Panc1 (cell line): ENCODE results near the gene GALC. TPM values are rescaled to one million over a fixed set of nuclear protein-coding genes. Genes with fewer than 3 reads are reported as not detected.
"Not testable (repeated sequence)": the region's sequence is repeated elsewhere in the genome, so short reads cannot be mapped to it uniquely, and the experiment has no call there.

Experiments used
- ATAC-seq: fragments of 200-7000 bp; cut with Tn5 transposase; 2 replicates; pipeline ENCODE4 v1.9.1; 2020; ENCODE audit warnings: mild to moderate bottlenecking, moderate library complexity
- BruUV-seq: library from RNA; stranded (reverse); fragments of 400-500 nt; replicated peaks from 2 replicates; lab custom pipeline; 2021; lab: Mats Ljungman, UMichigan
- CTCF ChIA-PET: fragments of 300-600 bp; sonication (Branson Sonifier 250); formaldehyde crosslinking; loops from one replicate; lab custom pipeline; 2022; ENCODE audit warnings: antibody characterized with exemption; lab: Charles Lee
- POLR2A ChIA-PET: fragments of 300-600 bp; sonication (Branson Sonifier 250); formaldehyde crosslinking; loops from one replicate; lab custom pipeline; 2022; ENCODE audit warnings: antibody characterized with exemption; lab: Charles Lee
- DNase-seq: peaks from one replicate; pipeline ENCODE4 v3.0.0-alpha.2; 2010; ENCODE audit warnings: low read depth, low spot score
- H3K27ac ChIP-seq: 2 replicates; pipeline ENCODE4 v1.5.1; 2011; ENCODE audit warnings: mild to moderate bottlenecking, low read length, inconsistent platforms
- H3K27me3 ChIP-seq: fragments of 200-500 bp; sonication (Bioruptor generic); 2 replicates; pipeline ENCODE4 v1.6.0; 2014; ENCODE audit warnings: low read length, inconsistent platforms; ENCODE audit not compliant: control insufficient read depth, insufficient read depth
- H3K36me3 ChIP-seq: fragments of 200-500 bp; sonication (Bioruptor generic); 2 replicates; pipeline ENCODE4 v1.5.1; 2014; ENCODE audit warnings: inconsistent platforms, mild to moderate bottlenecking, low read length, moderate library complexity; ENCODE audit not compliant: control insufficient read depth, insufficient read depth
- H3K4me1 ChIP-seq: 2 replicates; pipeline ENCODE4 v1.5.1; 2011; ENCODE audit warnings: inconsistent platforms, mild to moderate bottlenecking, low read length, moderate library complexity; ENCODE audit not compliant: control insufficient read depth, insufficient read depth
- H3K4me3 ChIP-seq, 2 experiments: 2 replicates each; pipeline ENCODE4 v1.5.1; 2011 to 2012; ENCODE audit warnings: low read depth in 2 of 2, low read length in 2 of 2, mild to moderate bottlenecking in 2 of 2, inconsistent platforms in 1 of 2, moderate library complexity in 1 of 2
- H3K9me3 ChIP-seq: fragments of 200-500 bp; sonication (Bioruptor generic); 2 replicates; pipeline ENCODE4 v1.5.1; 2014; ENCODE audit warnings: low read depth, mild to moderate bottlenecking, inconsistent platforms, low read length, moderate library complexity; ENCODE audit not compliant: control insufficient read depth, insufficient read depth
- SIN3A ChIP-seq: IDR thresholded peaks from 2 replicates; pipeline ENCODE4 v1.6.1; 2012; ENCODE audit warnings: low read depth, mild to moderate bottlenecking, low read length, moderate library complexity, borderline replicate concordance; ENCODE audit not compliant: insufficient read depth
- TCF7L2 ChIP-seq: IDR thresholded peaks from 2 replicates; pipeline ENCODE4 v1.6.1; 2011; ENCODE audit warnings: mild to moderate bottlenecking, low read depth, low read length, inconsistent platforms
- in situ Hi-C: cut with HindIII; loops from 2 replicates; pipeline ENCODE4 v1.10.0; 2016; ENCODE audit warnings: low sequenced_read_pairs, low pct_unique_long_range_greater_than_20kb
- intact Hi-C: fragments of 100-400 bp; cut with micrococcal nuclease; formaldehyde crosslinking; loops from one replicate; pipeline ENCODE4 v1.10.0; 2022; ENCODE audit not compliant: unreplicated experiment
- total RNA-seq: library from RNA; stranded (reverse); gene quantifications from one replicate; pipeline ENCODE4 v1.2.1, GENCODE V29; 2021; ENCODE audit not compliant: unreplicated experiment
- TF ChIP-seq, protein P1 (sequence below): fragments of 450-650 bp; IDR thresholded peaks from 2 replicates; pipeline ENCODE4 v1.5.1; 2017; ENCODE audit warnings: mild to moderate bottlenecking
- TF ChIP-seq, protein P2 (sequence below), 2 experiments: IDR thresholded peaks; 2 replicates each; pipeline ENCODE4 v1.6.1; 2011 to 2012; ENCODE audit warnings: low read depth in 2 of 2, control low read depth in 1 of 2, low read length in 1 of 2, mild to moderate bottlenecking in 1 of 2, moderate library complexity in 1 of 2; ENCODE audit not compliant: insufficient read depth in 1 of 2

The GALC gene
- total RNA-seq, 1 experiment from 2014 or later = 9.7 TPM

DNA sequence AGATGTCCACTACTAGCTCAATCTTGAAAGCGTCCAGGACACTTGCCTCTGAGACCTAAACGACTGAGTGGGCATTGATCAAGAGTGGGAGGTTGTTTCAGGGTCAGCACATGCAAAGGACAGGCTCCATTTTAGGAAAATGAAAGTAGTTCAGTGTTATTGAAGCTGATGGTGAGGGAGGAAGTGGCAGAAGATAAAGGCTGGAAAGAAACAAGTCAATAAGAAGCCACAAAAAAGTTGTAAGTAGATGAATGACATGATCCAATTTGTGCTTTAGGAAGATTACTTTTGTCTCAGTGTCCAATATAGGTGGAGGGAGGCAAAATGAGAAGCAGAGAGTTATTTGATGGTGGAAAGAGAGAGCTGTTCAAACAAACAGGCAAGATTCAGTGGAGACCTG lies 33.9 kb upstream of the GALC start:
- Histone ChIP-seq H3K36me3 (no peaks in the 10 kb centered on the region), H3K27ac (no peak overlapping the region), H3K27me3 (no peaks in the 10 kb centered on the region), H3K4me1 (no peaks in the 10 kb centered on the region), H3K9me3 (no peaks in the 10 kb centered on the region), H3K4me3 (no peak overlapping the region)
- no TSS peak for BruUV-seq
- intact Hi-C loops = no loop called here
- ATAC-seq = no peak
- ChIA-PET CTCF (no interaction called here), POLR2A (interaction anchor here (0.6 kb wide), 1 partner anchor 8 kb away, joined by 3 read pairs; no protein-coding TSS in a partner anchor)
- TF ChIP-seq TCF7L2 = no peak
- TF ChIP-seq, protein P1, sequence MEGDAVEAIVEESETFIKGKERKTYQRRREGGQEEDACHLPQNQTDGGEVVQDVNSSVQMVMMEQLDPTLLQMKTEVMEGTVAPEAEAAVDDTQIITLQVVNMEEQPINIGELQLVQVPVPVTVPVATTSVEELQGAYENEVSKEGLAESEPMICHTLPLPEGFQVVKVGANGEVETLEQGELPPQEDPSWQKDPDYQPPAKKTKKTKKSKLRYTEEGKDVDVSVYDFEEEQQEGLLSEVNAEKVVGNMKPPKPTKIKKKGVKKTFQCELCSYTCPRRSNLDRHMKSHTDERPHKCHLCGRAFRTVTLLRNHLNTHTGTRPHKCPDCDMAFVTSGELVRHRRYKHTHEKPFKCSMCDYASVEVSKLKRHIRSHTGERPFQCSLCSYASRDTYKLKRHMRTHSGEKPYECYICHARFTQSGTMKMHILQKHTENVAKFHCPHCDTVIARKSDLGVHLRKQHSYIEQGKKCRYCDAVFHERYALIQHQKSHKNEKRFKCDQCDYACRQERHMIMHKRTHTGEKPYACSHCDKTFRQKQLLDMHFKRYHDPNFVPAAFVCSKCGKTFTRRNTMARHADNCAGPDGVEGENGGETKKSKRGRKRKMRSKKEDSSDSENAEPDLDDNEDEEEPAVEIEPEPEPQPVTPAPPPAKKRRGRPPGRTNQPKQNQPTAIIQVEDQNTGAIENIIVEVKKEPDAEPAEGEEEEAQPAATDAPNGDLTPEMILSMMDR = no peak
- TF ChIP-seq, protein P2, sequence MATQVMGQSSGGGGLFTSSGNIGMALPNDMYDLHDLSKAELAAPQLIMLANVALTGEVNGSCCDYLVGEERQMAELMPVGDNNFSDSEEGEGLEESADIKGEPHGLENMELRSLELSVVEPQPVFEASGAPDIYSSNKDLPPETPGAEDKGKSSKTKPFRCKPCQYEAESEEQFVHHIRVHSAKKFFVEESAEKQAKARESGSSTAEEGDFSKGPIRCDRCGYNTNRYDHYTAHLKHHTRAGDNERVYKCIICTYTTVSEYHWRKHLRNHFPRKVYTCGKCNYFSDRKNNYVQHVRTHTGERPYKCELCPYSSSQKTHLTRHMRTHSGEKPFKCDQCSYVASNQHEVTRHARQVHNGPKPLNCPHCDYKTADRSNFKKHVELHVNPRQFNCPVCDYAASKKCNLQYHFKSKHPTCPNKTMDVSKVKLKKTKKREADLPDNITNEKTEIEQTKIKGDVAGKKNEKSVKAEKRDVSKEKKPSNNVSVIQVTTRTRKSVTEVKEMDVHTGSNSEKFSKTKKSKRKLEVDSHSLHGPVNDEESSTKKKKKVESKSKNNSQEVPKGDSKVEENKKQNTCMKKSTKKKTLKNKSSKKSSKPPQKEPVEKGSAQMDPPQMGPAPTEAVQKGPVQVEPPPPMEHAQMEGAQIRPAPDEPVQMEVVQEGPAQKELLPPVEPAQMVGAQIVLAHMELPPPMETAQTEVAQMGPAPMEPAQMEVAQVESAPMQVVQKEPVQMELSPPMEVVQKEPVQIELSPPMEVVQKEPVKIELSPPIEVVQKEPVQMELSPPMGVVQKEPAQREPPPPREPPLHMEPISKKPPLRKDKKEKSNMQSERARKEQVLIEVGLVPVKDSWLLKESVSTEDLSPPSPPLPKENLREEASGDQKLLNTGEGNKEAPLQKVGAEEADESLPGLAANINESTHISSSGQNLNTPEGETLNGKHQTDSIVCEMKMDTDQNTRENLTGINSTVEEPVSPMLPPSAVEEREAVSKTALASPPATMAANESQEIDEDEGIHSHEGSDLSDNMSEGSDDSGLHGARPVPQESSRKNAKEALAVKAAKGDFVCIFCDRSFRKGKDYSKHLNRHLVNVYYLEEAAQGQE (IDR thresholded peaks at IDR 0.05; ENCODE audit: insufficient read depth in 1 of 2, low read depth in 2 of 2, low read length in 1 of 2) = no peak
- in situ Hi-C loops = no loop called here
- no peak for DNase-seq

DNA sequence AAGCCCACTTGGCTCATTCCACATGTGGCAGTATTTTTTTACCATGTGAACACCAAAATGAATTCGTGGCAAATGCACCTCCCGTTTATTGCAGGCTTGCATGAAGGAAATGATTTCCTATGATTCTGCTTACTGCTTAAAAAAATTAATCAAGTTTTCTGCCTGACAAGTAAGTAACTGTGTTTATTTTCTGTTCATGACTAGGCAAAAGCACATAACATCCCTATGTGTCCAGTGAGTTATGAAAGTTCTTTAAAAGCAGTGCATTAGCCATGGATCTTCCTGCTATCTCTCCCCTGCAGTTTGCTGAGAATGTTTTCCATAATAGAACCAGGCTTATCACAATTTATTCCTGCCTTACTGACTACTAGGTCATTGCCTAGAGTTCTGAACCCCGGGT lies 32.3 kb upstream of the GALC start:
- no peak for ATAC-seq
- BruUV-seq = no TSS peak
- in situ Hi-C loops (no loop called here), intact Hi-C loops (no loop called here)
- ChIA-PET POLR2A (no interaction called here), CTCF (no interaction called here)
- no peak for DNase-seq
- no peaks in the 10 kb centered on the region for H3K4me1 ChIP-seq
- H3K27ac ChIP-seq = no peak overlapping the region
- H3K36me3 ChIP-seq = no peaks in the 10 kb centered on the region
- H3K4me3 ChIP-seq = no peak overlapping the region
- no peaks in the 10 kb centered on the region for H3K27me3 ChIP-seq
- TF ChIP-seq, protein P2 (IDR thresholded peaks at IDR 0.05; ENCODE audit: insufficient read depth in 1 of 2, low read depth in 2 of 2, low read length in 1 of 2) = no peak
- no peak for TF ChIP-seq SIN3A
- no peaks in the 10 kb centered on the region for H3K9me3 ChIP-seq

DNA sequence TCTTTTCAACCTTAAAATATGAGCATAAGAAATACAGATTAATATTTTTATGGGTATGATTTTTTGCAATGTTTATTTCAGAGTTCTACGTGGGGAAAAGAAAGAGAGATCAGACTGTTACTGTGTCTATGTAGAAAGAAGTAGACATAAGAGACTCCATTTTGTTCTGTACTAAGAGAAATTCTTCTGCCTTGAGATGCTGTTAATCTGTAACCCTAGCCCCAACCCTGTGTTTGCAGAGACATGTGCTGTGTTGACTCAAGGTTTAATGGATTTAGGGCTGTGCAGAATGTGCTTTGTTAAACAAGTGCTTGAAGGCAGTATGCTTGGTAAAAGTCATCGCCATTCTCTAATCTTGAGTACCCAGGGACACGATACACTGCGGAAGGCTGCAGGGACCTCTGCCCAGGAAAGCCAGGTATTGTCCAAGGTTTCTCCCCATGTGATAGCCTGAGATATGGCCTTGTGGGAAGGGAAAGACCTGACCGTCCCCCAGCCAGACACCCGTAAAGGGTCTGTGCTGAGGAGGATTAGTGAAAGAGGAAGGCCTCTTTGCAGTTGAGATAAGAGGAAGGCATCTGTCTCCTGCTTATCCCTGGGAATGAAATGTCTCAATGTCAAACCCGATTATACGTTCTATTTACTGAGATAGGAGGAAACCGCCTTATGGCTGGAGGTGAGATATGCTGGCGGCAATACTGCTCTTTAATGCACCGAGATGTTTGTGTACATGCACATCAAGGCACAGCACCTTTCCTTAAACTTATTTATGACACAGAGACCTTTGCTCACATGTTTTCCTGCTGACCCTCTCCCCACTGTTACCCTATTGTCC lies 31.5 kb upstream of the GALC start:
- CTCF ChIA-PET, in situ Hi-C loops, H3K27ac ChIP-seq, H3K36me3 ChIP-seq, H3K4me1 ChIP-seq, BruUV-seq, H3K9me3 ChIP-seq, DNase-seq, intact Hi-C loops, H3K27me3 ChIP-seq, POLR2A ChIA-PET, H3K4me3 ChIP-seq, ATAC-seq: not testable (repeated sequence)
